Dermis microvascular lymphatic vessel endothelial cell (primary cell): ENCODE results near the gene ZHX3. TPM values are rescaled to one million over a fixed set of nuclear protein-coding genes. Genes with fewer than 3 reads are reported as not detected.
"Not testable (repeated sequence)": the region's sequence is repeated elsewhere in the genome, so short reads cannot be mapped to it uniquely, and the experiment has no call there.

ENCODE experiments used
- DNase-seq, 2 donors: peaks; one replicate each; pipeline versions ENCODE4 v3.0.0 to v3.0.0-alpha.2; 2010; ENCODE audit warnings: low read depth in 2 of 2
- total RNA-seq: library from RNA; depleted of rRNA; stranded (reverse); fragments of >200 nt; gene quantifications from 2 replicates; pipeline ENCODE4 v1.2.1, GENCODE V29; 2014

Gene ZHX3
- total RNA-seq, 1 donor from 2014 or later: 6.2 TPM

DNA sequence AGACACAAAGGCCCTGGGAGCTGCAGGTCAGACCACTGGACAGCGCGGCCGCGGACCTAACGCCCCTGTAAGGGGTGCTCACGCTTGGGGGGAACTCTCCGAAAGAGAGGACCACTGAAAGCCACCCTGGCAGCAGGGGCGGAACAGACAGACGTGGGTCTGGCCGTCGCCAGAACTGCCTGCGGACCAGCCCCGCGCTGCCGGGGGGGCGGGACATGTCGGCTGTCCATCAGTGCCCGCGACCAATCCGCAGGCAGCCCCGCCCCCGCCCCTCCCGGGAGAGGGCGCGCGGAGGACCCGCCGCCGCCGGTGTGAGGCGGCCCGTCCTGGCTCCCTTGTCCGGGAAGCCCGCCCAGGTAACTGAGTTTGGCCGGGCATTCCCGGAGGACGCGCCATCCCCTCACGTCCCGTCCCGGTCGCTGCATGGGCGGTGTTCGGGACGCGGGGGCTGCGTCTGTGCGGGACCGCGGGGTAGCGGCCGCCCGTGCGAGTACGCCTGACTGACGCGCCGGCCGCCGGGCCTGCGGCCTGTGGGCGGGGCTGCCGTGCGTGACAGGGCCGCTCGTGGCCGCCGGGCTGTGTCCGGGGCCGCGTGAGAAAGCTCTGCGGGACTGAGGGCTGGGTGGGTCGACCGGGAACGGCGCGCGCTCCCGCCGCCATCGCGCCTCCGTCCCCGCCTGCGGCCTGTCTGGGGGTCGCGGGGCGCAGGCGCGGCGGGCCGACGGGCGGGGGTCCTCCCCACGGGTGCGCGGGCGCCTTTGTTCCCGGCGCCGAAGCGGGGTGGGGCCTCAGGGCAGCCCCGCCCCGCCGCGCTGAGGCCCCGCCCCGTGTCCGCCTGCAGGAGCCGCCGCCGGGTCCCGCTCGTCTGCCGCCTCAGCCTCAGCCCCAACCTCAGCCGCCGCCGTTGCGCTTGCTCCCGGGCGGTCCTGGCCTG, 180.6 kb downstream of the ZHX3 start, which contains the start of gene PLCG1:
Gene PLCG1, plus strand, starts transcription at position 864 of the 934 bp plus-strand sequence. CDS start 99 bp downstream, outside the sequence.
- DNase-seq: peak in 1 of 2 donors; percentile 87

DNA sequence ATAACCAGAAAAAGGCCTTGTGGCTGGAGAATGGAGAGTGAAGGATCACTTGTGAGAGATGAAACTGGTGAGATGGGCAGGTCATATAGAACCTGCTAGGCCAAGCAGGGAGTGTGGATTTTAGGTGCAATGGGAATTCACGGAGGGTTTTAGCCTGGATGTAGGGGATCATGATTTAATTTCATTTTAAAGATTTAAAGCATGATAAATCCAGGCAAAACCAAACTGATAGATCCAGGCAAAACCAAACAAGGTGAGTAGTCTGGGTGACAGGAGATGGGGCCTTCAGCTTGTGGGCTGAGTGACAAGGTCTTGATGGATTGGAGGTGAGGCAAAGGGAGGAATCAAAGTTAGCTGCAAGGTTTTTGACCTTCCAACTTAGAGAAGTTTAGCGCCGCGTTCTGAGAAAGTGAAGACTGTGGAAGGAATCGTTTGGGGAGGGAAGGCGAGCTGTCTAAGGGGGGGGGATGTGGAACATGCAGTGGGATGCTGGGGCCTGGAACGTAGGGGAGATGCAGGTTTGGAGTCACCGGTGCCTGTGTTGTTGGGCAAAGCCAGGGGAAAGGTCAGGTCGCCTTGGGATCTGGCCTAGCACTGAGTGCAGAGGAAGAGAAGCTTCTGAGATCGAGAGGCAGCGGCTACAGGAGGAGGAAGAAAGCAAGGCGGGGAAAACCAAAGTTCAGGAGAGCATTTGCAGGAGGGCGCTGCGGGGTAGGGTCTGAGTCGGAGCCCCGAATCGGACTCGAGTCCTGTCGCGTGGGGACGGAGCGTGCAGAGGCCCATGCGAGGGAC, 181.4 kb downstream of the ZHX3 start:
- DNase-seq: no peak

DNA sequence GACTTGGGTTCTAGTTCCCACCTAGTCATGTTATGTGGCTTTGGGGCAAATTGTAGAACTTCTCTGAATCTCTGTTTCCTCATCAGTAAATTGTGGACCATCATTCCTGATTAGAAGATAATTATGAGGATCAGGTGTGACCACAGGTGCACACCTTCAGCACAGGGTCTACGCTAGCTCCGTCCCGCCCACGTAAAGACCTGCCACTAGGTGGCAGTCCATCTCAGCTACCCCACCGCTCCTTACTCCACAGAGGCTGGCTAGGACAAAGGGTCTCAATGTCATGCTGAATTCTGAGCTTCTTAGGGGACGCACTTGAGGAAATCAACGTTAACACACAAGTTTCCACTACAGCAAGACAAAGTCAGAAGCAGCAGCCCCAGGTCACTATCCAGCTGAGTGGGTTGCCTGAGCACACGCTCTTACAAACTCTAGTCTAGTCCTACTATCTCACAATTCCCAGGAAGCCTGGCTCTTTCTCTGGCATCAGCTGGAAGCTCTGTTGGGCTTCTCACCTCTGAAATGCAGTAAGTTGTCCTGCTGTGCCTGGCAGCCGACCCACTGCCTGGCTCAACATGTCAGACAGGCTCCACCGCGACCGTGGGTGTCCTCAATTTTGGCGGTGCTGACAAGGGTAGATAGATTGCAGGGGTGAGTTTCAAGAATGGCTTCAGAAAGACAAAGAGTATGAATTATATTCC, 182.2 kb downstream of the ZHX3 start:
- DNase-seq: peak in 1 of 2 donors; percentile 64

DNA sequence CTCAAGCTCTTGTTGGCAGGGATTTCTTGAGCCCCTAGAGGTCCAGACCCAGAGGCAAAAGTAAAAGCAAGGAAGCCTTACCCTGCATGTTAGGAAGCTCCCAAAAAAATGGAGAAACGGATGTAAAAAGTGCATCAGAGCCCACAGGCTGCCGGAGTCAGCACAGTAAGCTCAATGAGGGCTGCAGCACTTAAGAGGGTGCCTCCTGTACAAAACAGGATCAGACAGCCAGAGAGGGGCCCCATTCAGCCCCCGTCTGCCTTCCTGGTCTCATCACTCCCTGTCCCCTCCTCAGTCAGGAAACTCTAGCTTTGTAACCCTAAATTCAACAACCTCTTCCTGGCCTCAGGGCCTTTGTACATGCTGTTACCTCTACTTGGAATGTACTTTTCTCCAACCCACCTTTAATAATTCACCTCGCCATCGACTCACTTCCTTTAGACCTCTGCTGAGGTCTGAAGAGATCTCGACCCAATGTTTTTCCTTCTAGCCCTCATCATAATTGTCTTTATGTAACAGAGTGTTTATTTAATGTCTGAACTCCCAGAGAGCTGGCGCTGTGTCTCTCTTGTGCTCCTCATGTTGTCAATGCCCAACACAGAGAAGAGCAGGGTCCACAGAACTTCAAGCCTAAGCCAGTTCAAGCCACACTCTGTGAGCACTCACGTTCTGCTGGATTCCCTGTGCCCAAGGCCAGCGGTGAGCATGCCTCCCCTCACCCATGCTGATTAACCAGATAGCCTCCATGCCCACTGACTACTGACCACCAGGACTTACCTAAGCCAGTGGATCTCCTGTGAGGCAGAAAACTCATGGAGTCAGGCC, 183.0 kb downstream of the ZHX3 start:
- no peak for DNase-seq

DNA sequence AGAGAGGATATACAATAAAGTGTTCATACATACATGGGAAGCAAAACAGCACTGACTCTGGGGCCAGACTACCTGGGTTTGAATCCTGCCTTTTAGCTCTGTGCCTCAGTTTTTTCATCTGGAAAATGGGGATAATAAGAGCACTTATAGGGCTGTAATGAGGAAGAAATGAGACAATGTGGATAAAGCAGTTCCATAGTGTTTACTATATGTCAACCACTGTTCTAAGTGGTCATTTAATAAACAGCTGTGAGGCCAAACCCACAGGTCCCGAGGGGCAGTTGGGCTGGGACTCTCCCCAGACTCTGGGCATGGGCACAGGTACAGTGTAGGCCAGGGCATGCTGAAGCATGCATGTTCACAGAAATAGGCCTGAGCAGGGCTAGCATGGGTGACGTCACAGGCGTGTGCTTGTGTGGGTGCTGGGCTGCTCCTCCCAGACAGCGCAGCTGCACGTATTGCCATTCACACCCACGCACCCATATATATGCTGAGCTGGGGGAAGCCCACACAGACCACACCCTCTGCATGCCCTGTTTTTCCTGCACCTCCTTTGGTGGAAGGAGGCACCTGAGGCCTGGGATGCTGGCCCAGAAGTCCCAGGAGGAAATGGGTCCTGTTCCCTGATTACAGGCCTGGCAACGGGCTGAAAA, 183.7 kb downstream of the ZHX3 start:
- no peak for DNase-seq

DNA sequence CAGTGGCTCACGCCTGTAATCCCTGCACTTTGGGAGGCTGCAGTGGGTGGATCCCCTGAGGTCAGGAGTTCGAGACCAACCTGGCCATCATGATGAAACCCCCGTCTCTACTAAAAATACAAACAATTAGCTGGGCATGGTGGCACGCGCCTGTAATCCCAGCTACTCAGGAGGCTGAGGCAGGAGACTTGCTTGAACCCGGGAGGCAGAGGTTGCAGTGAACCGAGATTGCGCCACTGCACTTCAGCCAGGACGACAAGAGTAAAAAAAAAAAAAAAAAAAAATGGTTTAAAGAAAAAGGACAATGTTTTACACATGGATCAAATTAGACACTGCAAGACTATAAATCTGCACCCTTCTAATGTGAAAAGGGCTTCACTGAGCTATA, 185.1 kb downstream of the ZHX3 start:
- not testable (repeated sequence) for DNase-seq

DNA sequence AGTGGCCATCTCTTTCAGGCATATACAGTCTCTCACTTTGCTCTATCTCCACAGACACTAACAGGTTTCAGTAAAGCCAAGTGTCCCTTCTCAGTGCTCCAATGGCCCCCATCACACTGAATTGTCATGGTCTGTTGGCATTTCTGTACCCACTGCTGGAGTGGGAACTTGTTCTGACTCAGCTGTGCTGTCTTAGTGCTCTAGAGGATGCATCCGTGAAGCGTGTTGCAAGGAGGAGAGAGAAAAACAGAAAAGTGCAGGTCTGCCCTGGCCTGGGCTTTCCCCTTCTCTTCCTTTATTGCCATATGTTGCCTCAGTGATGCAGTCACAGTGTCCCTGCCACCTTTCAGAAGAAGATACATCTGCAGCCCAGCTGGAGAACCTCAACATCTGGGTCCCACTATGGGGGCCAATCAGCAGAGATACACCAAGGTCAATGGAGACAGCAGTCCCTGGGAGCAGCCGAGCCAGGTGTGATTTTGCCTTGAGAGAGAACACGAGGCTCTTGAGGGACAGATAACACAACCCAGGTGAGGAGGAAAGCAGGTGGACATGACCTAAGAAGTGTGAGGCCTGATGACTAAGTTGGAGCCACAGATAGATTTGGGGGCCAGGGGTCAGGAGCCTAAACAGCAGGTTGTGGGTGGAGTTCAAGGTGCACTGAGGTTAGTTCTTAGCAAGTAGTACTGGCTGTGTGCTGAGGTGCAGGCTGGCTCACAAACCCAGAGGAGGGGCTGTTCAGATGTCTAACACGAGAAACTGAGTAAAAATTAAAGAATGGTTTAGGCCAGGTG, 185.7 kb downstream of the ZHX3 start:
- DNase-seq: no peak

Other genes with a start within 250 kb of the ZHX3 start
- gene PLCG1, start 180.2 kb downstream of the ZHX3 start, total RNA-seq: 112 and 160 TPM in 2 replicates
- 0.13 and 0.77 TPM in 2 replicates for gene LPIN3, start 23.1 kb upstream of the ZHX3 start, total RNA-seq
- under 0.01 and 0.13 TPM in 2 replicates for gene EMILIN3, start 49.1 kb upstream of the ZHX3 start, total RNA-seq